NCI-H2227 (cell line): ENCODE results near the gene EXD3.
A peak's percentile ranks its signal among the peaks of the same experiment; 100 is the strongest.

Experiments used
- DNase-seq: peaks from one replicate; lab custom pipeline; 2025; ENCODE audit not compliant: unreplicated experiment; lab: John Stamatoyannopoulos, UW

EXD3 gene

GRCh38 chr9:137262173-137262908, 160.6 kb downstream of the EXD3 start:
- peak; percentile 15 for DNase-seq
